HG03469 (cell line): ENCODE data around the gene STON1.
"Not testable (repeated sequence)": the region's sequence is repeated elsewhere in the genome, so short reads cannot be mapped to it uniquely, and the experiment has no call there.

Experiments
- ATAC-seq: cut with Tn5 transposase; IDR thresholded peaks from one replicate; pipeline ENCODE4 v1.9.1; 2021; ENCODE audit warnings: mild to moderate bottlenecking, moderate library complexity, moderate number of reproducible peaks; ENCODE audit not compliant: unreplicated experiment

Gene STON1

DNA sequence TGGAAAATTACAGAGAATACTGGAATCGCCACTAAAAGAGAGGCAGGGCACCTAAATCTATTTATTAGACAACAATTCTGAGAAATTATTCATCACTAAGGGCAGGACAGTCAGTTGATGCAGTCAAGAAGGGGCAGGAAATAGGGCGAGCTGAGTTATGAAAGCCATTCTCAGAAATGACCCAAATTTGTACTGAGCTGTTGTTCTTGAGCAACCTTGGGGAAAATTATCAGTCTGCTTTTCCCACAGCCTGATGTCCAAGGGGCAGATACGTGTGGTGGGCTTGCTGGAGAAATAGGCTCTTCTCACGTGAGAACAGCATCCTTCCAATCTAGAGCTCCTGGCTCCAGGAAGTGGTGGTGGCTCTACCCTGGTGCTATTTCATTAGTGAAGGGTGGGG, 38.6 kb downstream of the STON1 start:
- no peak for ATAC-seq

DNA sequence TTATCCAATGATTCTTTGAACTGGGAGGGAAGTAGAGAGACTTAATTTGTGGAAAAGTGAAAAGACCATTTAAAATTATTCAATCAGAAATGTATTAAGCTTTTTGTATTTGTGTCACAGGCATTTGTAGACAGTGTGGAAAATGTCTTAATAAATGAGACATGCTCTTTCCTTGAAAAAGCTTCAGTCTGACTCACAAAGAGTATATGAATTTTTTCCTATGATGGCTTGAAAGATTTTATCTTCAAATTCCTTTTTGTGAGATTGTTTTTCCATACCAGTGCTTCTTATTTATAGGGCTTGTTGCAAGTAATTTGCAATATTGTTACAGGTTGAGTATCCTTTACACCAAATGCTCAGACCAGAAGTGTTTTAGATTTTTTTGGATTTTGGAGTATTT, 39.5 kb downstream of the STON1 start:
- no peak for ATAC-seq

DNA sequence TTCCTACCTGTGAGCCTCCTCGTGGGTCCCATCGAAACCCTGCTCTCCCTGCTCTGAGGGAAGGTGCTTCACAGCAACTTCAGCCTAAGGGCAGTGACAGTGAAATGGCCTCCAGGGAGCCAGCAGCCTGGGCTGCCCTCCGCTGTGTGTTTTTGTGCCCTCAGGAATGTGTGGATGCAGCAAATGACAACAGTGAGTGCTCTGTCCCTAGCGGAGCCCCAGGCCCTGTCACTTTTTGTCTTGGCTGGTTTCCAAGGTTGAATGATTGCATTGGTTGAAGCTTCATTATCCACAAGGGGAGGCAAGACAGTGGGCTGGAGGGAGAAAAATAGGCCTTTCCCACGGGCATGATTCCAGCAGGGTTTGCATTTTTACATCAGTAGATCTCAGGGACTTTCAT, 42.9 kb downstream of the STON1 start:
- ATAC-seq = no peak

DNA sequence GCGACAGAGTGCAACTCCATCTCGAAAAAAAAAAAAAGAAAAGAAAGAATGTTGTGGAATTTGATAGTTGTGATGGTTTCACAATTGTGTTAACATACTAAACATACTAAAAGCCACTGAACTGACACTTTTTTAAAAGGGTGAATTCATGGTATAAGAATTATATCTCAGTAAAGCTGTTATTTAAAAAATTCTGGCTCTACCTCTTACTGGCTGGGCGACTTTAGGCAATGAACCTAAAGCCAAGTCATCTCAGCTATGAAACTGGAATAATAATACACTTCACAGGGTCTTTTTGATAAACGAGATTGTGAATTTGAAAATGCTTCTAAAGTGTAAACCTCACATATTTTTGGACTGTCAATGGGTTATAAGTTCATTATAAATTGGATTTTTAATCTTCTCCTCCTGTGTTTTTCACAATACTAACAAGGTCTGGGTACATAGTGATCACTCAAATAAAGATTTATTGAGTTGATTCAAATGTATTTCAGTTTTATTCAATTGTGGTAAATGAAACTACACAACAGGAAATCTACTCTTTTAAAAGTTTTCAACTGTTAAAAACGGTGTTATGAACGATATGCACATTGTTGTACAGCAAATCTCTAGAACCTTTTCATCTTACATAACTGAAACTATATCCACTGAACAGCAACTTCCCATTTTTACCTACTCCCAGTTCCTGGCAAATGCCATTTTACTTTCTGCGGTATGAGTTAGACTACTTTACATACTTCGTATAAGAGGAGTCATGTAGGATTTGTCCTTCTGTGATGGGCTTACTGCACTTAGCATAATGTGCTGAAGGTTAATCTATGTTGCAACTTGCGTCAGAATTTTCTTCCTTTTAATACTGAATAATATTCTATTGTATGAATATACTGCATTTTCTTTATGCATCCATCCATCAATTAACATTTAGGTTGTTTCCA, 44.7 kb downstream of the STON1 start:
- no peak for ATAC-seq

DNA sequence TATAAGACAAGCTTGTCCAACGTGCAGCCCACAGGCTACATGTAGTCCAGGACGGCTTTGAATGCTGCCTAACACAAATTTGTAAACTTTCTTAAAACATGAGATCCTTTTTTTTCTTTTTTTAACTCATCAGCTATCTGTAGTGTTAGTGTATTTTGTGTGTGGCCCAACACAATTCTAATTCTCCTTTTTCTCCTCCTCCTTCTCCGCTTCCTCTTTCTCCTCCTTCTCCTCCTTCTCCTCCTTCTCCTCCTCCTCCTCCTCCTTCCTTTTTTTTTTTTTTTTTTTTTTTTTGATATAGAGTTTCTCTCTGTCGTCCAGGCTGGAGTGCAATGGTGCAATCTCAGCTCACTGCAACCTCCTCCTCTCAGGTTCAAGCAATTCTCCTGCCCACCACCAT, 48.4 kb downstream of the STON1 start:
- ATAC-seq = no peak

DNA sequence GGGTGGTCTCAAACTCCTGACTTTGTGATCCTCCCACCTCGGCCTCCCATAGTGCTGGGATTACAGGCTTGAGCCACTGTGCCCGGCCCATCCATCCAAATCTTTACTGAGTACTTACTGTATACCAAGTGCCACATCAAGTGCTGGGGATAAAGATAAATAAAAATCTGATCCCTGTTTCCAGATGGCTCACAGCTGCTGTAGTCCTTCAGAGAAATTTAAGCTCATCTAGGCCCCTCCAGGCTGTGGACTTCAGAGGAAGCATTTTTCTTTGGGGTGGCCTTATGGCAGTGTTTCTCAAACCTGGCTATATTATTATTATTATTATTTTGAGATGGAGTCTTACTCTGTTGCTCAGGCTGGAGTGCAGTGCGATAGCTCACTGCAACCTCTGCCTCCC, 54.0 kb downstream of the STON1 start:
- ATAC-seq = no peak

DNA sequence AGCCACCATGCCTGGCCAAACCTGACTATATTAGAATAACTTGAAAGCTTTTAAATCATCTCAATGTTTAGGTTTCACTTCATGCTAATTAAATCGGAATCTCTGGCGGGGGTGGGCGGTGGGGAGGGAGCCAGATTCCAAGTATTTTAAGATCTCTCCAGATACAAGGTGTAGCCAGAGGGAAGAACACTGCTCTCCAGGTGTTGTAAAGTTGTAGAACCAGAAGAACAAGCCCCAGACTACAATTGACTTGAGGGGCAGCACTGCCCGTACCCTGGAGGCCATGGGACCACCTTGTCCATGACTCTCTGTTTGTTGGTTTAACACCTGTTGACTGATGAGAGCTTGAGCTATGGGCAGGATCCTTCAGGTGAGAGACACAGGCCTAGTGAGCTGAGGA, 54.6 kb downstream of the STON1 start:
- no peak for ATAC-seq

DNA sequence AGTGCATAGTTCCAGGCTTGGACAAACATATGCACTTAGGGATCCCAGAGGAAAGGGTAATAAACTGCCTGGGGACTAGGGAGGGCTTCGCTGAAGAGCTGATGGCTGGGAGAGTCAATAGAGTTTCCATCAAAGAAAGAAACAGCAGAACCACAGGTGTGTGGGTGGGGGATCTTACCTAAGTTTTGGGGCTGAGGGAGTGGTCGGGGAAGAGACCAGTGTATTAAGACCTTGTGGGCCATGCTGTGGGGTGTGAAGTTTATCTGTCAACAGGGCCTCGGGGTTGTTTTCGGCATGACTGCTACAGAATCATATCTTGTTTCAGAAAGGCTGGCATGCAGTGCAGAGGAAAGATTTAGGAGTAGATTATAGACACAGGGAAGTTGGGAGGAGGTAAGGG, 56.5 kb downstream of the STON1 start:
- no peak for ATAC-seq

DNA sequence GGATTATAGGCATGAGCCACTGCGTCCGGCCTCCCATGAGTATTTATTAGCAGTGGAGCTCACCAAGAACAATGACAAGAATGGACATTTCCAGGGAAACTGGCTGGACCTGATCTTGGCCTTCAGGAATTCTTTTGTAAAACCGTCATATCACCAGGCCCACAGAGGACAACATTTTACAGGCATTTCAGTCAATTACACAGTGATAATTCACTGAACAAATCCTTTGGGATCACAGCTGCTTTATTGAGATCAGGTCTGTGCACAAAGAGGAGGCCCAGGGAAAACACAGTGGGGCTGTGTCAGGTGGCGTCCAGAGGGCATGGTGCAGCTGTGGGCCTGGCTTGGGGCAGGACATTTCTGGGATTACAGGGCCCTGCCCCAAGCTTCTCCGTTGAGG, 57.6 kb downstream of the STON1 start:
- ATAC-seq = no peak

DNA sequence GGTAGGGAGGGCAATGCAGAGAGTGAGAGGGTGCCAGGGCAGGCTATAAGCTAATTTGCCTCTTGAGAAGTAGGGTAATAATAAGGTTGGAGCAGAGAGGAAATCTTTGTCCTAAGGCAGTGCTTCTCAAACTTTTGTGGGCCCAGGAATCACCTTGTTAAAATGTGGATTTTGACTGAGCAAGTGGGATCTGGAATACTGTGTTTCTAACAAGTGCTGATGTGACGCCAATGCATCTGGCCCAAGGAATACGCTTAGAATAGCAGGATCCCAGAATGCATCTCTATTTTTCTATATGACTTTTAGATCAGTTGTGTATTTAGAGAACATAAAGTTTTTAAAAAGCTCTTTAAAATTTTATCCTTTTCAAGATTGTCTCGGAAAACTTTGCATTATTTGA, 58.0 kb downstream of the STON1 start:
- no peak for ATAC-seq

DNA sequence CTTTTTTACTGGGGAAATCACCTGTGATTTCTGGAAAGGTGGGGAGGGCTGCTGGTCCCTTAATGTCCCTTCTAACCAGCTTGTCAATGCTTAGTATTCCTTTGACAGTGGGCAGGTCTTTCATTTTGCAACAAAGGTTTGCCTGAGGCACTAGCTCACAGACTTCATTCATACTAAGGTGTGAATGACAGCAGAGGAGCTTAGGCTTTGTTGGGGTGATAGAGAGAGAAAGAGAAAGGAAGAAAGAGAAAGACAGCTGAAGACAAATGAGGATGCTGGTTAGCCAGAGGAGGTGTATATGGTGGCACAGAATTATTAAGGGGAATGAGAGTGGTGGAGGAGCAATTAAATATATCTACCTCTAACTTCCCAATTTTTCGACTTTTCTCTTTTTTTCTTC, 58.8 kb downstream of the STON1 start:
- no peak for ATAC-seq

DNA sequence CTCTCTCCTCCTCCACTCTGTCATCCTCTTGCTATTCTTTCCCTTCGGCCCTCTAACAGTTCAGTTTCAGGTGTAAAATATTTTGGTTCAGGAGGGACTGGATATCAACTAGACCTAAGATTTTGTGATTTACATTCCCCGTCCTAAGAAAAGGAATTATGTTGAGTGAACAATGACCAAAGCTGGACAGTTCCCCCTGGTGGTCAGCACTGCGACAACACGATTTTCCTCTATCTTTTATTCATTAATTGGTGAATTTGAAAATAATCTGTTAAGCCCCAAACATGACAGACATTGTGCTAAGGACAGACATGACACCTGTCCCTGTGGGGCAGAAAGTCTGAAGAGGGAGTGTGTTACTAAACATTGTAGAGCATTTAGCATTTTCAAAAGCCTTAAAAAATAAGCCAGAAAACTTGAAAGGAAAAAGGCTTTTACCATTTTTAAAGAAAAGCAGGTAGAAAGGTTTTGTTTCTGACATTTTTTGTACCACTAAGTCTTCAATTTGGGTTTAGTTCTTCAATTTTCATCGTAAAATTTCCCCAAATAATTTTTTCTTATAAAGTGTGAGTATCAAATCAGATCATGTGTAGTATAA, 59.3 kb downstream of the STON1 start:
- ATAC-seq = no peak

DNA sequence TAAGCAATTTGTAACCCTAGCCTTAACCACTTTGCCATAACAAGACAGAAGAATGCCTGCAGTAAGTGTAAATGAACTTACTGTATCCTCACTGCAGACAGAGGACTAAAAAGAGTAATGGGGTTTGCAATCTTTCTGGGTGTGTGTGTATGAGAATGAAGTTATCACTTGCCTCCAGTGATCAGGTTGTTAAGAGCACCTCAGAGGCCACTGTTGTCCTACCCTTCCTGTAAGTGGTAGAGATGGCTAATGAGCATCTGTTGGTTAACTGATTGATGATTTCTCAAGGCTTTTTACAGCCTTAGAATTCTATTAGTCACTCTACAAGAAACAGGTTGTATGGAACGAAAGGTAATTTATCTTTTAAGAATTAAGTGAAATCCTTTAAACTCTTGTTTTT, 60.1 kb downstream of the STON1 start:
- no peak for ATAC-seq

DNA sequence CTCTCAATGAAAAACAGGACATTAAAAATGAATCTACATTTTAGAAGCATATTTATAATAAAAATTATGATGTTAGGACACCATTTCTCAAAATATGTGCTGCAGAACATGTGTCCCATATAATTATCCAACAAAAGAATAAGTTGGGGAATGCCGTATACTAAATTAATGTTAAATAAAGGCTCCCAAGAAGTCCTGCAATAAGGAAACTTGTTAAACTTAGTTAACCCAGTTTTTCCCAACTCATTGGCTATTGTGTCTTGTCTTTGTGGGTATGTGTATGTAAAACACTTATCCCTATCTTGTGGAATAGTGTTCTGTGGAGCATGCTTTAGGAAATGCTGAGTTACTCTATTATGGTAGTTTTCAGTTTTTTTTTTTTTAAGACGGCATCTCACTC, 62.1 kb downstream of the STON1 start:
- ATAC-seq = no peak

DNA sequence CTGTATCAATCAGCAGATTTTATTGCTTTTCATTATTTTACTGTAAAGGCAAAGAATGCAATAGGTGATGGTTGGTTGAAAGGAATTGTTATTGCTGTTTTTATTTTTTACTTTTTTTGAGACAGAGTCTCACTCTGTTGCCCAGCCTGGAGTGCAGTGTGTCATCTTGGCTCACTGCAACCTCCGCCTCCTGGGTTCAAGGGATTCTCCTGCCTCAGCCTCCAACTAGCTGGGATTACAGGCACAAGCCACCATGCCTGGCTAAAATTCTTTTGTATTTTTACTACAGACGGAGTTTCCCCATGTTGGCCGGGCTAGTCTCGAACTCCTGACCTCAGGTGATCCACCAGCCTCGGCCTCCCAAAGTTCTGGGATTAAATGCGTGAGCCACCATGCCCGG, 66.8 kb downstream of the STON1 start:
- not testable (repeated sequence) for ATAC-seq

DNA sequence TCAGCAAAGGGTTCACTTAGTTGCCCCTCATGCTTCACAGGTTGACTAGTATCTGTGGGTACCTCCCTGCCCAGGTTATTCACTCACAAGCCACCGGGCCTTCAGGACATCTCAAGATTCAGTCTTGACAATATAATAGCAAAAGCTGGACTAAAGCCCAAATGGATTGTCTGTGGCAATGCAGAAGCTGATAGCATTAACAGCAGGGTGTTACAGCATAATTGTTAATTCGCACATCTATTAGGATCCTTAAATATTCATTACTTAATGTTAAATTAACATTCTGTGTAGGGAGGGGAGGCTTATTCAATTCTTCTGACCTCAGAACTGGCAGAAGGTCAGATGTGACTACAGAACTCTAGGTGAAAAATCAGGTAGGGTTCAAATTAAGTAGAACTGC, 67.5 kb downstream of the STON1 start:
- no peak for ATAC-seq

DNA sequence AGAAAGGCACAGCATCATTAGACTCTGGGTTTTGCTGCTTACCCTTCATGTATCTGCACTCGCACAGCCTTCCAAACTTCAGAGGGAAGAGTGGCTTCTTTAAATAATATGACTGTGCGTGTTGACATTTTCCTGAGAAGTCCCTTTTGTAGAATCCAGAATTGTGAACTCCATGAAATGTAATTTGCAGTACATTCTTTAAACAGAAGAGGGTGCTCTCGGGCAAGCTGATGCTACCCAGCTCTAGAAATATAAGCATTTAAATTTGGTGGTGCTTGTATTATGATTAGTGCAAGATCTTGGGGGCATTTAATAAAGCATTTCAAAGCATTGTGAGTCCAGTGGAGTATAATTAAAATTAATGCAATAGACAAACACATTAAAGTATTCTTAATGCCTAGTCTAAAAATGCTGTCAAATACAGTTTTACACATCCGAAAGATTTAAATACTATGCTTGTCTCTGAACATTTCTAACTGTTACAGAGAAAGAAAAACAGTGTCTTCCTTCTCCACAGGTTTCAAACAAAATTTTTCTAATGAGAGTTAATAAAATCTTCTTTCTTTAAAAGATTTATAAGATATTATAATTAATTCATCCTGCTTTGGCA, 70.4 kb downstream of the STON1 start:
- ATAC-seq = no peak

DNA sequence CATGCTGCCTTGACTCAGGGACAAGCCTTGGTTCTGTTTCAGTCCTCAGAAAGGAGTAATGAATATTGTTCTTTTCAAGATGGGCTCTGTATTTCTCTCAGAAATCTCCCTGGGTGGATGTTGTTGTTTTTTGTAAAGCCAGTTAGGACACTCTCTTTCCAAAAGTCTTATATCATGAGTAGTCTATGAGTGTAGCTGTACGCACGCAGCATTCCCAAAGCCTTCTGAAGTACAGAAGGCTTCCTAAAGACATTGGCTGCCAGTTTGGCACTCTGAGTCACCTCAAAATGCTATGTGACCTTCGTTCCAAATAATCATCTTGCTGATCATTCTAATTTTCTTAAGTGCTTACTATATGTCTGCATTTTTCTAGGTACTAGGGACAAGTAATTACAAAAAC, 71.0 kb downstream of the STON1 start:
- ATAC-seq = no peak

DNA sequence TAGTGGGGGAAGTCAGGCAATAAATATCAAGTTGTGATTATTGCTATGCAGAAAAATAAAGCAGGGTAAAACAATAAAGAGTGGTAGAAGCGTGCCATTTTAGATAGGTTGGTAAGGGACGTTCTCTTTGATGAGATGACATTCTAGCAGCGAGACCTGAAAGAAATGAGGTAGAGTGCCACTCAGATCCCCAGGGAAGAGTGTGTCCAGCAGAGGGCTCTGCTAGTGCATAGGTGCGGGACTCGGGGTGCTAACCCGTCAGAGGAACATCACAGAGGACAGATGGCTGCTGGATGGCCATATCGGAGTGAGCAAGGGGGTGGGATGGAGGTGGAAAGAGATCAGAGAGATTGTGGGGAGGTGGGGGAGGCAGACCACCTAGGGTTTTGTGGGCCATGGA, 71.4 kb downstream of the STON1 start:
- ATAC-seq = no peak

DNA sequence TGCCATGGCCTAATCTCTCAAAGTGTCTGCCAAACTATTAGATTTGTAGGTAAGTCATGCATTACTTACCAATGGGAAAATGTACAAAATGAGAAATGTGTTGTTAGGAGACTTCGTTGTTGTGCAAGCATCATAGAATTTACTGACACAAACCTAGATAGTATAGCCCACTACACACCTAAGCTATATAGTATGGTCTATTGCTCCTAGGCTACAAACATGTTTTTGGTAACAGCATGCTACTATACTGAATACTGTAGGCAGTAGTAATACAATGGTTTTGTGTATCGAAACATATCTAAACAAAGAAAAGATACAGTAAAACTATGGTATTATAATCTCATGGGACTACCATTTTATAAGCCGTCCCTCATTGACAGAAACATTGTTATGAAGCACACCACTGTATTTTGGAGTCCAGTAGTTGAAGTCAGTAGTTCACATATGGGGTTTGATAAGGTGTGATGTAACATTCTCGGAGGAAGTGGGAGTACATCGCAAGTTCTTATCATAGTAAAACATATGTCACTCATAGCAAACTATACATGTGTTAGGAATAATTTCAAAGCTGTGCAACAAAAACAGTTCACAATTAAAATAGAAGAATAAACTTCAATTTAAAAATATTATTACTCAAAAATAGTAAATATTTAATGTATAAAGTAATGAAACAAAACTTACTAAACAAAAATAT, 75.7 kb downstream of the STON1 start:
- ATAC-seq = no peak

DNA sequence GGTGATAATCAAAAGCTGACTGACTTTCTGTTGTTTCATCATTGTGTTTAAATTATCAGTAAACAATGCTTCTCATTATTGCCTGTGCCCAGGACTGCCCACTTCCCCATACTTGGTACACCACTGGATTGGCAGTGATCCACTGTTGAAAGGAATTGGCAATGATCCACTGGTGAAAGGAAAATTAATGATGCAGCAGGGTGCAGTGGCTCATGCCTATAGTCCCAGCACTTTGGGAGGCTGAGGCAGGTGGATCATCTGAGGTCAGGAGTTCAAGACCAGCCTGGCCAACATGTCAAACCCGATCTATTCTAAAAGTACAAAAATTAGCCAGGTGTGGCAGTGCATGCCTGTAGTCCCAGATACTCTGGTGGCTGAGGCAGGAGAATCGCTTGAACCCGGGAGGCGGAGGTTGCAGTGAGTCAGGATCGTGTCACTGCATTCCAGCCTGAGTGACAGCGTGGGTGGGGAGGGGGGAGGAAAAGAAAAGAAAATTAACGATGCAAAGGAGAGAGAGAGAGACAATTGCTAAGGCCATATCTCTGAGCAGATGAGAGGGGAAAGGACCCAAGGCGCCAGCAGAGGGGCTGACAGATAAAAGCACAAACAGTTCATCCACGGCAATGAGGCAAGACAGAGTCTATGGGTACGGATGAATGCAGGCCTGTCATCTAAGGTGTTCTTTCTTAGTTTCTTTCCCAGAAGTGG, 77.5 kb downstream of the STON1 start:
- ATAC-seq = no peak
